ENCODE measurements around the gene IL4. TPM values are rescaled to one million over a fixed set of nuclear protein-coding genes. Genes with fewer than 3 reads are reported as not detected.

The IL4 gene
- total and polyA plus RNA-seq, 12 donors, result not detected

DNA sequence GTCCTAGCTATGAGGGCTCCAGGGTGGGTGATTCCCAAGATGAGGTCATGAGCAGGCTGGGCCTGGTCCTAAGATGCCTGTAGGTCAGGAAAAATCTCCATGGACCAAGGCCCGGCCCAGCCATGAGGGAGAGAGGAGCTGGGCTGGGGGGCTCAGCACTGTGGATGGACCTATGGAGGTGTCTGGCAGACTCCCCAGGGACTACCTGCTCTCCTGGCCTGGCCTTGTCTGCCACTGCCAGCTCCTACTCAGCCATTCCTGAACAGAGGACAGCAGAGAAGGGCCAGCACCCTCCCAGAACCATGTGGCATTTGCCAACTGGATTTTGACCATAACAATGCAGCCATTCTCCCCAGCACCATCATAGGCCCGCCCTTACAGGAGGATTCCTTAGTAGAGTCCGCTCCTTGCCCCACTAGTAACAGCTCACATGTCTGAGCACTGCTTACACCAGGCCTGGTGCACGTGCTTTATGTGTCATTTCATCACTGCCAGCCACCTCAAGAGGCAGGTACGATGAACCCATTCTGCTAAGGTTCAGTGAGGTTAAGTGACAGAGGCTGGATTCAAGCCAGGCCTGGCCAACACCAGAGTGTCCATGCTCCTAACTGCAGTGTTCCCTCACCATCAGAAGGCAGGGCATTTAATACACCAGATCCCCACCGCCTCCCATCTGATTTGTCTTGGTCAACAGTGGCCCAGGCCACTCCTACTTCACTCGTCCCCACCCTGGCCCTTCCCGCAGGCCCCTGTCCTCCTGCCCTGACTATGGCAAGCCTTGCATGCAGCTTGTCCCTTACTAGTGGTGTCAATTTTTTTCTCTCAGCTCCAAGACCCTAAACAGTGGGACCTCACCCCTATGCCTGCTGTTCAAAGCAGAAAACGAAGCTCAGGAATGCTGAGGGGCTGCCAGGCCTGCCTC is 15.1 kb upstream of the IL4 start:
- Histone ChIP-seq H3K27ac (no peak overlapping the region), H3K4me3 (no peak overlapping the region), H3K4me1 (replicated peaks in 1 of 2) (peaks cover 8 to 12% of the 10 kb centered on the region in 2 donors), H3K27me3 (peaks cover 16% of the 10 kb centered on the region), H3K9me3 (replicated peaks in 1 of 3) (no peaks in the 10 kb centered on the region), H3K36me3 (replicated peaks in 1 of 2) (no peaks in the 10 kb centered on the region)
- intact Hi-C loops (cut with DNase I), result no loop called here
- no peak for TF ChIP-seq POLR2A (IDR thresholded peaks at IDR 0.05)
- TF ChIP-seq, protein P1, sequence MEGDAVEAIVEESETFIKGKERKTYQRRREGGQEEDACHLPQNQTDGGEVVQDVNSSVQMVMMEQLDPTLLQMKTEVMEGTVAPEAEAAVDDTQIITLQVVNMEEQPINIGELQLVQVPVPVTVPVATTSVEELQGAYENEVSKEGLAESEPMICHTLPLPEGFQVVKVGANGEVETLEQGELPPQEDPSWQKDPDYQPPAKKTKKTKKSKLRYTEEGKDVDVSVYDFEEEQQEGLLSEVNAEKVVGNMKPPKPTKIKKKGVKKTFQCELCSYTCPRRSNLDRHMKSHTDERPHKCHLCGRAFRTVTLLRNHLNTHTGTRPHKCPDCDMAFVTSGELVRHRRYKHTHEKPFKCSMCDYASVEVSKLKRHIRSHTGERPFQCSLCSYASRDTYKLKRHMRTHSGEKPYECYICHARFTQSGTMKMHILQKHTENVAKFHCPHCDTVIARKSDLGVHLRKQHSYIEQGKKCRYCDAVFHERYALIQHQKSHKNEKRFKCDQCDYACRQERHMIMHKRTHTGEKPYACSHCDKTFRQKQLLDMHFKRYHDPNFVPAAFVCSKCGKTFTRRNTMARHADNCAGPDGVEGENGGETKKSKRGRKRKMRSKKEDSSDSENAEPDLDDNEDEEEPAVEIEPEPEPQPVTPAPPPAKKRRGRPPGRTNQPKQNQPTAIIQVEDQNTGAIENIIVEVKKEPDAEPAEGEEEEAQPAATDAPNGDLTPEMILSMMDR (IDR thresholded peaks at IDR 0.05), result no peak
- WGBS, 4 donors, result 90 to 96% (median 94%) methylated on average over 8 to 9 of the region's 9 CpGs
- peak in 2 of 7 donors; percentile 13 to 41 for DNase-seq

DNA sequence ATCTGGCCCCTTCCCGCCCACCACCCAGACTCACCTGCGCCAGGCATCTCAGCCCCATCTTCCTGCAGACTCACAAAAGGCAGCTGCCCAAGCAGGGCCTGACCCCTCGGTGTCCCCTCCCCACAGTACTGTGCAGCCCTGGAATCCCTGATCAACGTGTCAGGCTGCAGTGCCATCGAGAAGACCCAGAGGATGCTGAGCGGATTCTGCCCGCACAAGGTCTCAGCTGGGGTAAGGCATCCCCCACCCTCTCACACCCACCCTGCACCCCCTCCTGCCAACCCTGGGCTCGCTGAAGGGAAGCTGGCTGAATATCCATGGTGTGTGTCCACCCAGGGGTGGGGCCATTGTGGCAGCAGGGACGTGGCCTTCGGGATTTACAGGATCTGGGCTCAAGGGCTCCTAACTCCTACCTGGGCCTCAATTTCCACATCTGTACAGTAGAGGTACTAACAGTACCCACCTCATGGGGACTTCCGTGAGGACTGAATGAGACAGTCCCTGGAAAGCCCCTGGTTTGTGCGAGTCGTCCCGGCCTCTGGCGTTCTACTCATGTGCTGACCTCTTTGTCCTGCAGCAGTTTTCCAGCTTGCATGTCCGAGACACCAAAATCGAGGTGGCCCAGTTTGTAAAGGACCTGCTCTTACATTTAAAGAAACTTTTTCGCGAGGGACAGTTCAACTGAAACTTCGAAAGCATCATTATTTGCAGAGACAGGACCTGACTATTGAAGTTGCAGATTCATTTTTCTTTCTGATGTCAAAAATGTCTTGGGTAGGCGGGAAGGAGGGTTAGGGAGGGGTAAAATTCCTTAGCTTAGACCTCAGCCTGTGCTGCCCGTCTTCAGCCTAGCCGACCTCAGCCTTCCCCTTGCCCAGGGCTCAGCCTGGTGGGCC is 13.9 kb upstream of the IL4 start:
- intact Hi-C loops (cut with DNase I), result no loop called here
- WGBS, 4 donors, result 91 to 93% (median 92%) methylated on average over 18 to 23 of the region's 23 CpGs
- Histone ChIP-seq H3K27me3 (peaks cover 16% of the 10 kb centered on the region), H3K4me3 (no peak overlapping the region), H3K4me1 (replicated peaks in 1 of 2) (peaks cover 8 to 12% of the 10 kb centered on the region in 2 donors), H3K9me3 (replicated peaks in 1 of 3) (no peaks in the 10 kb centered on the region), H3K27ac (no peak overlapping the region), H3K36me3 (replicated peaks in 1 of 2) (no peaks in the 10 kb centered on the region)
- TF ChIP-seq POLR2A (IDR thresholded peaks at IDR 0.05), result no peak
- TF ChIP-seq, protein P1 (IDR thresholded peaks at IDR 0.05), result no peak
- peak in 1 of 7 donors; percentile 30 for DNase-seq

DNA sequence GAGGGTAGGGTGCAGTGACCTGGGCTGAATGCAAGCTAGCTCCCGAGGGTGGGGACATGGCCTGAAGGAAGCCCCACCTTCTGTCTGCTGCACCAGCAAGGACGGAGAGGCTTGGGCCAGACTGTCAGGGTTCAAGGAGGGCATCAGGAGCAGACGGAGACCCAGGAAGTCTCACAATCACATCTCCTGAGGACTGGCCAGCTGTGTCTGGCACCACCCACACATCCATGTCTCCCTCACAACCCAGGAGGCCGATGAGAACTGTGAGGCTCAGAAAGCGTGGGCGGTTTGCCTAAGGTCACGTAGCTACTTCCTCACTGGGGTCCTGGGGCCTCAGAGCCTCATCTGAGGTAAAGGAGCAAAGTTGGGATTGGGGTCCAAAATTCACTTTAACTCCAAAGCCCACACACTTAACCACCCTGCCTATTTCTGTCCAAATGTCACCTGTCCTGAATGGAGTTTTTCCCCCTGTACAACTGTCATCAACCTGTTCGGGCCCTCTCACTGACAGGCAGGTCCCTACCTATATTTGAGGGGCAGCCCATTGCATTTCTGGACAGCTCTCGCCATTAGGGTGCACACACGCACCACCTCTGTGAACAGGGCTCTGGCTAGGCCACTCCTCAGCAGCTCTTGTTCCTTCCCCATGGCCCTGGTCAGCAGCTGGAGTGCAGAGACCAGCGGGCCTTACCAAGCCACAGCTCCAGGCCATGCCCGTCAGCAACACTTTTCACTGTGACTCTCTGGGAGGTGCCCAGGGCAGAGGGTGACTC is 12.4 kb upstream of the IL4 start:
- H3K27me3 ChIP-seq, result peaks cover 8% of the 10 kb centered on the region
- DNase-seq, result peak in 1 of 7 donors; percentile 41
- H3K9me3 ChIP-seq (replicated peaks in 1 of 3), result no peaks in the 10 kb centered on the region
- no peaks in the 10 kb centered on the region for H3K36me3 ChIP-seq (replicated peaks in 1 of 2)
- H3K27ac ChIP-seq, result no peak overlapping the region
- intact Hi-C loops (cut with DNase I), result no loop called here
- WGBS, 4 donors, result 78 to 85% (median 84%) methylated on average over 8 to 12 of the region's 12 CpGs
- no peak overlapping the region for H3K4me3 ChIP-seq
- no peak for TF ChIP-seq POLR2A (IDR thresholded peaks at IDR 0.05)
- TF ChIP-seq, protein P1 (IDR thresholded peaks at IDR 0.05), result no peak
- H3K4me1 ChIP-seq (replicated peaks in 1 of 2), result peaks cover 2 to 3% of the 10 kb centered on the region in 2 donors

All from adrenal gland (tissue), 12 donors.